WTC11 (cell line): ENCODE measurements around the gene HOATZ. TPM values are rescaled to one million over a fixed set of nuclear protein-coding genes. Genes with fewer than 3 reads are reported as not detected.

Source experiments
- ATAC-seq: fragments of 200-7000 bp; cut with Tn5 transposase; 2 replicates; pipeline ENCODE4 v1.10.0; 2021; ENCODE audit warnings: mild to moderate bottlenecking, moderate library complexity
- CTCF ChIA-PET: fragments of 300-600 bp; sonication (Branson Sonifier 250); formaldehyde crosslinking; loops from one replicate; lab custom pipeline; 2021; ENCODE audit warnings: antibody characterized with exemption; lab: Charles Lee
- POLR2A ChIA-PET: fragments of 350-600 bp; sonication (Branson Sonifier 250); formaldehyde crosslinking; loops from one replicate; lab custom pipeline; 2021; ENCODE audit warnings: antibody characterized with exemption; lab: Charles Lee
- DNase-seq: peaks from one replicate; pipeline ENCODE4 v3.0.0; 2021; ENCODE audit warnings: low spot score
- H3K27ac Mint-ChIP-seq: 2 replicates; pipeline ENCODE4 v1.8.0; 2021; ENCODE audit warnings: mixed read lengths
- H3K27me3 Mint-ChIP-seq: 2 replicates; pipeline ENCODE4 v1.8.0; 2021; ENCODE audit warnings: low read depth, mild to moderate bottlenecking, moderate library complexity, mixed read lengths
- H3K36me3 Mint-ChIP-seq: 2 replicates; pipeline ENCODE4 v1.8.0; 2021; ENCODE audit warnings: mixed read lengths
- H3K4me1 Mint-ChIP-seq: 2 replicates; pipeline ENCODE4 v1.8.0; 2022; ENCODE audit warnings: mixed read lengths
- H3K4me3 Mint-ChIP-seq: 2 replicates; pipeline ENCODE4 v1.8.0; 2021; ENCODE audit warnings: mild to moderate bottlenecking, moderate library complexity, mixed read lengths
- H3K9me3 Mint-ChIP-seq: 2 replicates; pipeline ENCODE4 v1.8.0; 2021; ENCODE audit warnings: mixed read lengths
- ERG ChIP-seq: fragments of 250-450 bp; sonication (Bioruptor Pico); IDR thresholded peaks from 2 replicates; pipeline ENCODE4 v1.8.0; 2021; ENCODE audit warnings: mild to moderate bottlenecking
- FOXK1 ChIP-seq: sonication (generic); formaldehyde crosslinking; IDR thresholded peaks from 2 replicates; pipeline ENCODE4 v1.8.0; 2022; ENCODE audit warnings: mild to moderate bottlenecking, moderate library complexity, missing genetic modification reagents
- GTF2I ChIP-seq: fragments of 250-450 bp; sonication (Bioruptor Pico); conservative IDR thresholded peaks from 2 replicates; pipeline ENCODE4 v1.4.0; 2021; ENCODE audit warnings: mild to moderate bottlenecking
- IRF2 ChIP-seq: sonication (generic); formaldehyde crosslinking; IDR thresholded peaks from 2 replicates; pipeline ENCODE4 v1.8.0; 2022; ENCODE audit warnings: low read depth, missing genetic modification reagents, borderline replicate concordance
- PRRX2 ChIP-seq: fragments of 250-450 bp; sonication (Bioruptor Pico); IDR thresholded peaks from 2 replicates; pipeline ENCODE4 v1.8.0; 2021; ENCODE audit warnings: mild to moderate bottlenecking
- TP53 ChIP-seq: sonication (generic); formaldehyde crosslinking; IDR thresholded peaks from 2 replicates; pipeline ENCODE4 v1.8.1; 2023; ENCODE audit warnings: mild to moderate bottlenecking, missing genetic modification reagents
- ZNF317 ChIP-seq: sonication (generic); formaldehyde crosslinking; IDR thresholded peaks from 2 replicates; pipeline ENCODE4 v1.8.1; 2023; ENCODE audit warnings: low read depth, mild to moderate bottlenecking, moderate library complexity, missing genetic modification reagents, borderline replicate concordance
- total RNA-seq: library from RNA; stranded (reverse); gene quantifications from 3 replicates; pipeline ENCODE4 v1.2.3, GENCODE V29; 2021
- TF ChIP-seq, protein P1 (sequence below): sonication (generic); formaldehyde crosslinking; IDR thresholded peaks from 2 replicates; pipeline ENCODE4 v1.8.0; 2022; ENCODE audit warnings: missing genetic modification reagents
- TF ChIP-seq, protein P2 (sequence below): sonication (generic); formaldehyde crosslinking; IDR thresholded peaks from 2 replicates; pipeline ENCODE4 v1.8.1; 2023; ENCODE audit warnings: mild to moderate bottlenecking, missing genetic modification reagents, borderline replicate concordance
- TF ChIP-seq, protein P3 (sequence below): sonication (generic); formaldehyde crosslinking; IDR thresholded peaks from 2 replicates; pipeline ENCODE4 v1.8.0; 2022; ENCODE audit warnings: mild to moderate bottlenecking, missing genetic modification reagents
- TF ChIP-seq, protein P4 (sequence below): fragments of 250-450 bp; sonication (Bioruptor Pico); IDR thresholded peaks from 2 replicates; pipeline ENCODE4 v1.9.0; 2021; ENCODE audit warnings: mild to moderate bottlenecking
- TF ChIP-seq, protein P5 (sequence below): sonication (generic); formaldehyde crosslinking; IDR thresholded peaks from 2 replicates; pipeline ENCODE4 v1.8.1; 2022; ENCODE audit warnings: low read depth, missing genetic modification reagents, borderline replicate concordance

The HOATZ gene
- total RNA-seq, 1 experiment from 2014 or later: not detected

- TF ChIP-seq, protein P1, sequence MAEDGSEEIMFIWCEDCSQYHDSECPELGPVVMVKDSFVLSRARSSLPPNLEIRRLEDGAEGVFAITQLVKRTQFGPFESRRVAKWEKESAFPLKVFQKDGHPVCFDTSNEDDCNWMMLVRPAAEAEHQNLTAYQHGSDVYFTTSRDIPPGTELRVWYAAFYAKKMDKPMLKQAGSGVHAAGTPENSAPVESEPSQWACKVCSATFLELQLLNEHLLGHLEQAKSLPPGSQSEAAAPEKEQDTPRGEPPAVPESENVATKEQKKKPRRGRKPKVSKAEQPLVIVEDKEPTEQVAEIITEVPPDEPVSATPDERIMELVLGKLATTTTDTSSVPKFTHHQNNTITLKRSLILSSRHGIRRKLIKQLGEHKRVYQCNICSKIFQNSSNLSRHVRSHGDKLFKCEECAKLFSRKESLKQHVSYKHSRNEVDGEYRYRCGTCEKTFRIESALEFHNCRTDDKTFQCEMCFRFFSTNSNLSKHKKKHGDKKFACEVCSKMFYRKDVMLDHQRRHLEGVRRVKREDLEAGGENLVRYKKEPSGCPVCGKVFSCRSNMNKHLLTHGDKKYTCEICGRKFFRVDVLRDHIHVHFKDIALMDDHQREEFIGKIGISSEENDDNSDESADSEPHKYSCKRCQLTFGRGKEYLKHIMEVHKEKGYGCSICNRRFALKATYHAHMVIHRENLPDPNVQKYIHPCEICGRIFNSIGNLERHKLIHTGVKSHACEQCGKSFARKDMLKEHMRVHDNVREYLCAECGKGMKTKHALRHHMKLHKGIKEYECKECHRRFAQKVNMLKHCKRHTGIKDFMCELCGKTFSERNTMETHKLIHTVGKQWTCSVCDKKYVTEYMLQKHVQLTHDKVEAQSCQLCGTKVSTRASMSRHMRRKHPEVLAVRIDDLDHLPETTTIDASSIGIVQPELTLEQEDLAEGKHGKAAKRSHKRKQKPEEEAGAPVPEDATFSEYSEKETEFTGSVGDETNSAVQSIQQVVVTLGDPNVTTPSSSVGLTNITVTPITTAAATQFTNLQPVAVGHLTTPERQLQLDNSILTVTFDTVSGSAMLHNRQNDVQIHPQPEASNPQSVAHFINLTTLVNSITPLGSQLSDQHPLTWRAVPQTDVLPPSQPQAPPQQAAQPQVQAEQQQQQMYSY (CRISPR knock-in tag): no peak
- TF ChIP-seq, protein P2, sequence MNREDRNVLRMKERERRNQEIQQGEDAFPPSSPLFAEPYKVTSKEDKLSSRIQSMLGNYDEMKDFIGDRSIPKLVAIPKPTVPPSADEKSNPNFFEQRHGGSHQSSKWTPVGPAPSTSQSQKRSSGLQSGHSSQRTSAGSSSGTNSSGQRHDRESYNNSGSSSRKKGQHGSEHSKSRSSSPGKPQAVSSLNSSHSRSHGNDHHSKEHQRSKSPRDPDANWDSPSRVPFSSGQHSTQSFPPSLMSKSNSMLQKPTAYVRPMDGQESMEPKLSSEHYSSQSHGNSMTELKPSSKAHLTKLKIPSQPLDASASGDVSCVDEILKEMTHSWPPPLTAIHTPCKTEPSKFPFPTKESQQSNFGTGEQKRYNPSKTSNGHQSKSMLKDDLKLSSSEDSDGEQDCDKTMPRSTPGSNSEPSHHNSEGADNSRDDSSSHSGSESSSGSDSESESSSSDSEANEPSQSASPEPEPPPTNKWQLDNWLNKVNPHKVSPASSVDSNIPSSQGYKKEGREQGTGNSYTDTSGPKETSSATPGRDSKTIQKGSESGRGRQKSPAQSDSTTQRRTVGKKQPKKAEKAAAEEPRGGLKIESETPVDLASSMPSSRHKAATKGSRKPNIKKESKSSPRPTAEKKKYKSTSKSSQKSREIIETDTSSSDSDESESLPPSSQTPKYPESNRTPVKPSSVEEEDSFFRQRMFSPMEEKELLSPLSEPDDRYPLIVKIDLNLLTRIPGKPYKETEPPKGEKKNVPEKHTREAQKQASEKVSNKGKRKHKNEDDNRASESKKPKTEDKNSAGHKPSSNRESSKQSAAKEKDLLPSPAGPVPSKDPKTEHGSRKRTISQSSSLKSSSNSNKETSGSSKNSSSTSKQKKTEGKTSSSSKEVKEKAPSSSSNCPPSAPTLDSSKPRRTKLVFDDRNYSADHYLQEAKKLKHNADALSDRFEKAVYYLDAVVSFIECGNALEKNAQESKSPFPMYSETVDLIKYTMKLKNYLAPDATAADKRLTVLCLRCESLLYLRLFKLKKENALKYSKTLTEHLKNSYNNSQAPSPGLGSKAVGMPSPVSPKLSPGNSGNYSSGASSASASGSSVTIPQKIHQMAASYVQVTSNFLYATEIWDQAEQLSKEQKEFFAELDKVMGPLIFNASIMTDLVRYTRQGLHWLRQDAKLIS (CRISPR knock-in tag): no peak
- TF ChIP-seq FOXK1 (CRISPR knock-in tag) (no peak), ERG (CRISPR knock-in tag) (no peak), PRRX2 (CRISPR knock-in tag) (no peak), IRF2 (CRISPR knock-in tag) (no peak)
- TF ChIP-seq, protein P3, sequence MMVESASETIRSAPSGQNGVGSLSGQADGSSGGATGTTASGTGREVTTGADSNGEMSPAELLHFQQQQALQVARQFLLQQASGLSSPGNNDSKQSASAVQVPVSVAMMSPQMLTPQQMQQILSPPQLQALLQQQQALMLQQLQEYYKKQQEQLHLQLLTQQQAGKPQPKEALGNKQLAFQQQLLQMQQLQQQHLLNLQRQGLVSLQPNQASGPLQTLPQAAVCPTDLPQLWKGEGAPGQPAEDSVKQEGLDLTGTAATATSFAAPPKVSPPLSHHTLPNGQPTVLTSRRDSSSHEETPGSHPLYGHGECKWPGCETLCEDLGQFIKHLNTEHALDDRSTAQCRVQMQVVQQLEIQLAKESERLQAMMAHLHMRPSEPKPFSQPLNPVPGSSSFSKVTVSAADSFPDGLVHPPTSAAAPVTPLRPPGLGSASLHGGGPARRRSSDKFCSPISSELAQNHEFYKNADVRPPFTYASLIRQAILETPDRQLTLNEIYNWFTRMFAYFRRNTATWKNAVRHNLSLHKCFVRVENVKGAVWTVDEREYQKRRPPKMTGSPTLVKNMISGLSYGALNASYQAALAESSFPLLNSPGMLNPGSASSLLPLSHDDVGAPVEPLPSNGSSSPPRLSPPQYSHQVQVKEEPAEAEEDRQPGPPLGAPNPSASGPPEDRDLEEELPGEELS (CRISPR knock-in tag): no peak
These were observed 57.4 kb downstream of the HOATZ start (continued) for GRCh38 chr11:111571829-111572501.

GRCh38 chr11:111572581-111572980 lies 58.0 kb downstream of the HOATZ start:
- TF ChIP-seq GTF2I (CRISPR knock-in tag) (no peak), ZNF317 (CRISPR knock-in tag) (no peak), TP53 (no peak)
- TF ChIP-seq, protein P4, sequence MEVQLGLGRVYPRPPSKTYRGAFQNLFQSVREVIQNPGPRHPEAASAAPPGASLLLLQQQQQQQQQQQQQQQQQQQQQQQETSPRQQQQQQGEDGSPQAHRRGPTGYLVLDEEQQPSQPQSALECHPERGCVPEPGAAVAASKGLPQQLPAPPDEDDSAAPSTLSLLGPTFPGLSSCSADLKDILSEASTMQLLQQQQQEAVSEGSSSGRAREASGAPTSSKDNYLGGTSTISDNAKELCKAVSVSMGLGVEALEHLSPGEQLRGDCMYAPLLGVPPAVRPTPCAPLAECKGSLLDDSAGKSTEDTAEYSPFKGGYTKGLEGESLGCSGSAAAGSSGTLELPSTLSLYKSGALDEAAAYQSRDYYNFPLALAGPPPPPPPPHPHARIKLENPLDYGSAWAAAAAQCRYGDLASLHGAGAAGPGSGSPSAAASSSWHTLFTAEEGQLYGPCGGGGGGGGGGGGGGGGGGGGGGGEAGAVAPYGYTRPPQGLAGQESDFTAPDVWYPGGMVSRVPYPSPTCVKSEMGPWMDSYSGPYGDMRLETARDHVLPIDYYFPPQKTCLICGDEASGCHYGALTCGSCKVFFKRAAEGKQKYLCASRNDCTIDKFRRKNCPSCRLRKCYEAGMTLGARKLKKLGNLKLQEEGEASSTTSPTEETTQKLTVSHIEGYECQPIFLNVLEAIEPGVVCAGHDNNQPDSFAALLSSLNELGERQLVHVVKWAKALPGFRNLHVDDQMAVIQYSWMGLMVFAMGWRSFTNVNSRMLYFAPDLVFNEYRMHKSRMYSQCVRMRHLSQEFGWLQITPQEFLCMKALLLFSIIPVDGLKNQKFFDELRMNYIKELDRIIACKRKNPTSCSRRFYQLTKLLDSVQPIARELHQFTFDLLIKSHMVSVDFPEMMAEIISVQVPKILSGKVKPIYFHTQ (CRISPR knock-in tag): no peak
- TF ChIP-seq, protein P5, sequence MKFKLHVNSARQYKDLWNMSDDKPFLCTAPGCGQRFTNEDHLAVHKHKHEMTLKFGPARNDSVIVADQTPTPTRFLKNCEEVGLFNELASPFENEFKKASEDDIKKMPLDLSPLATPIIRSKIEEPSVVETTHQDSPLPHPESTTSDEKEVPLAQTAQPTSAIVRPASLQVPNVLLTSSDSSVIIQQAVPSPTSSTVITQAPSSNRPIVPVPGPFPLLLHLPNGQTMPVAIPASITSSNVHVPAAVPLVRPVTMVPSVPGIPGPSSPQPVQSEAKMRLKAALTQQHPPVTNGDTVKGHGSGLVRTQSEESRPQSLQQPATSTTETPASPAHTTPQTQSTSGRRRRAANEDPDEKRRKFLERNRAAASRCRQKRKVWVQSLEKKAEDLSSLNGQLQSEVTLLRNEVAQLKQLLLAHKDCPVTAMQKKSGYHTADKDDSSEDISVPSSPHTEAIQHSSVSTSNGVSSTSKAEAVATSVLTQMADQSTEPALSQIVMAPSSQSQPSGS (CRISPR knock-in tag): no peak
- Mint-ChIP-seq H3K9me3 (no peaks in the 10 kb centered on the region), H3K4me3 (no peak overlapping the region), H3K27me3 (no peaks in the 10 kb centered on the region), H3K27ac (no peak overlapping the region), H3K36me3 (no peaks in the 10 kb centered on the region), H3K4me1 (no peaks in the 10 kb centered on the region)
- DNase-seq: no peak
- POLR2A ChIA-PET: interaction anchor here (0.5 kb wide), 1 partner anchor 25 kb away, joined by 4 read pairs; no protein-coding TSS in a partner anchor
- CTCF ChIA-PET: no interaction called here
- no peak for ATAC-seq
